KG1 (cell line): ENCODE results near the gene ALOXE3.
"Not testable (repeated sequence)": the region's sequence is repeated elsewhere in the genome, so short reads cannot be mapped to it uniquely, and the experiment has no call there.

Experiments used
- DNase-seq: peaks from one replicate; lab custom pipeline; 2025; lab: John Stamatoyannopoulos, UW

The ALOXE3 gene

DNA sequence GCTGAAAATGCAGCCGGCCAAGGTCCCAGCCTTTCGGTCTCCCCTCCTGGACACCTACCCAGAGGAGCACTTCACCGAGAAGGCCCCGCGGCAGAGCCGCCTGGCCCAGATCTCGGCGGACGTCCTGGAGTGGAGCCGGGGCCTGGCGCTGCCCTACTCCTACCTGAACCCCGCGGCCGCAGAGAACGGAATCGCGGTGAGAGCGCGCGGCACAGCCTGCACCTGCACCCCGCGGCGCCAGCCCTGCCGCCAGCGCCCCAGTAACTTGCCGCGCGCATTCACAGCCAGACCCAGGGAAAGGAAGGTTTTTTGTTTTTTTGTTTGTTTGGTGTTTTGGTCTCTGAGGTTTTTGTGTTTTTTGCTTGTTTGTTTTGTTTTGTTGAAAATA is 46.0 kb downstream of the ALOXE3 start:
- DNase-seq, result no peak

- no peak for DNase-seq
Observed at GRCh38 chr17:8071496-8071895, 46.8 kb downstream of the ALOXE3 start.

- no peak for DNase-seq
Observed at GRCh38 chr17:8069587-8069860, 48.8 kb downstream of the ALOXE3 start.

GRCh38 chr17:8068736-8069586 is 49.4 kb downstream of the ALOXE3 start:
- no peak for DNase-seq

- no peak for DNase-seq
Observed at GRCh38 chr17:8067806-8068205, 50.5 kb downstream of the ALOXE3 start.

DNA sequence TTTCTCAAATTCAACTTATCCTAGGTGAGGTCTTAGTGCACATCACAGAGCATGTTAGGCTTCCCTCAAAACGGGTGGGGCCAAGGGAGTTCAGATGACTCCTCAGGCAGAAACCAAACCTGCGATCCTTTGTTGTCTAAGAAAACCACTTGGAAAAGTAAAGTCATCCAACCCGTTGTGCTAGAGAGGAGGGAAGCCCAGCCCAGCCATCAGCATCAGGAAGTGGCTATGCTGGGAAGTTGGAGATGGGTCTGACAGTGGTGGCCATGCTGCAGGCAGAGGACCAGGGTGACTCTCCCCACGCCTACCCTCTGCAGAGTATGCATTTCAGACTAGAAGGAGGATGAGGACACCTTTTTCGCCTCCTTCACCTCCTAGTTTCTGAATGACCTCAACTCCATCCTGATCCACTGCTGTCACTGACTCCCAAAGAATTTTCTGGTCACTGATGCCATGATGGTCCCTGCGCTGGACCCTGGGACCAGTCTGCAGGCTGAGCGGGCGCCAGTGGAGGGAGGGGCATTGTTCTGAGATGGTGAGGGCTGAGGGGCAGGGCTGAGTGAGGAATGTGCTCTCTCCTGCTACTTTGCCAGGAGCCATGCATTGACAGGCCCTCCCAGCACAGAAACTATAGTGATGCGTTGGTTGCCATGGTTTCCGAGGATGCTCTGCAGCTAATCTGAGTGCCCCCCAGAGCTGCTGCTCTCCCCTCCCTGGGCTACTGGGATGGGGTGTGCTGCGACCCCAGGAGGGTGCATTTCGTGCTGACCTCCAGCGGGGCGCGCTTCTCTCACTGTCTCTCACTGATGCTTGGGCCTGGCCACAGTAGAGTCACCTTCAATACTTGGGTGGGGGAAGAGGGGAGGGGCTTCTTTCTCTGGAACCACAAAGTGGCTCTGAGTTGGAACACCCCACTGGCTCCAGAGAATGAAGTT is 51.2 kb downstream of the ALOXE3 start:
- DNase-seq, result no peak

DNA sequence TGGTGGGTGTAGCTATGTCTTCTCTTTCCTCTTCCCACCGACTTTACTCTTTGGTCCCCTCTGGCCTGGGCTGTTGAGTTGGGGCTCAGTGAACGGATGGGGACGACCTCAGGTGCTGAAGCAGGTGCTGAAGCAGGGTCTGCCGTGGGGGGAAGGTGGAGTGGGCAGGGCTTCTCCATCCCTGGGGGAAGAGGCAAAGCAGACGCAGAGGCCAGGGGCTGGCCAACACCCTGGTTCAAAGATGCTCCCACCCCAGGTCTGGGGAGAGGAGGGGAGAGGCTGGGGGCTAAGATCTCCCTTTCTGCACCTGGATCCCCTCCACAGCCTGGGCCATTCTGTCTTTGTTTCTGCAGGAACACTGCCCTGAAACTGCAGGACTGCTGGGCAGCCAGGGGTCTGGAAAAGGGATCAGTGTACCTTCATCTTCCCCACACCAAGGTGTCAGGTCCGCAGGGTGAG is 53.7 kb downstream of the ALOXE3 start:
- no peak for DNase-seq

GRCh38 chr17:8063761-8064534 is 54.4 kb downstream of the ALOXE3 start:
- DNase-seq, result no peak

DNA sequence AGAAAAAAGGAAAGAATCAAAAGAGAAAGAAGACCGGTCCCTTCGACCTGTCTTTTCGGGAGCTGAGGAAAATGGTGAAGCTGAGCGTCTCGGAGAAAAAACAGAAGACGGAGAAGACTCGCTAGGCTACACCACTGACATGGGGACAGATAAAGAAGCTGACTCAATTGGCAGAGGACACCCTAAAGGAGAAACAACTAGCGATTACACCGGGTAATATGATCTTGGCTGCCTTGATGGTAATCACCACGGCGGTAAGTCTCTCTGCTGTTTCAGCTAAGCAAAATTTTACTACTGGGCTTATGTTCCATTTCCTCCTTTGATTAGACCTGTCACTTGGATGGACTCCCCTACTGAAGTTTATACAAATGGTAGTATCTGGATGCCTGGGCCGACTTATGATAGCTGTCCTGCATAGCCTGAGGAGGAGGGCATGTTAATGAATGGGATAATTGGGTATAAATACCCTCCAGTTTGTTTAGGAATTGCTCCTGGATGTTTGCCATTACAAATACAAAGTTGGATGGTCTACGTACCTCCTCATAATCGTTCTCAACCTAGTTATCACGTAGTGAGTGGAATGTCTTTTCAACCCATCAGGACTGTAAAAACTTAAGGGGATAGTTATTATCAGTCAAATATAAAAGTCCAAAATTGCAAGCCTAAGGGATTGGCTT is 55.4 kb downstream of the ALOXE3 start:
- no peak for DNase-seq

DNA sequence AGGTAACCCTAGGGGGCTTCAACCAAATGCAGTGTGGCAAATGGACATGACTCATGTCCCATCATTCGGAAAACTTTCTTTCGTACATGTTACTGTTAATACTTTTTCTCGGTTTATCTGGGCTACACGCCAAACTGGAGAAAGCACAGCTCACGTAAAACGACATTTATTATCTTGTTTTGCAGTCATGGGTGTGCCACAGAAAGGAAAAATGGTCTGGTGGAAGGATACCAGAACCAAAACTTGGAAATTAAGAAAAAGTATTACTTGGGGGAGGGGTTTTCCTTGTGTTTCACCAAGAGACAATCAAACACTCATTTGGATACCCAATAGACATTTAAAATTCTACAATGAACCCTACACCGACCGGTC is 55.9 kb downstream of the ALOXE3 start:
- no peak for DNase-seq

DNA sequence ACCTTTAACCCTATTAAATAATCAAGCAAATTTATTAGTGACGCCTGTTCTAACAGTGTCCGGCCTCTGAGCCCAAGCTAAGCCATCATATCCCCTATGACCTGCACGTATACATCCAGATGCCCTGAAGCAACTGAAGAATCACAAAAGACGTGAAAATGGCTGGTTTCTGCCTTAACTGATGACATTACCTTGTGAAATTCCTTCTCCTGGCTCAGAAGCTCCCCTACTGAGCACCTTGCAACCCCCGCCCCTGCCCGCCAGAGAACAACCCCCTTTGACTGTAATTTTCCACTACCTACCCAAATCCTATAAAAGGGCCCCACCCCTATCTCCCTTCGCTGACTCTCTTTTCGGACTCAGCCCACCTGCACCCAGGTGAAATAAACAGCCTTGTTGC is 56.5 kb downstream of the ALOXE3 start:
- DNase-seq, result not testable (repeated sequence)

GRCh38 chr17:8060274-8060673 is 58.0 kb downstream of the ALOXE3 start:
- peak; percentile 8 for DNase-seq

- no peak for DNase-seq
Observed at GRCh38 chr17:8059131-8059530, 59.2 kb downstream of the ALOXE3 start.

DNA sequence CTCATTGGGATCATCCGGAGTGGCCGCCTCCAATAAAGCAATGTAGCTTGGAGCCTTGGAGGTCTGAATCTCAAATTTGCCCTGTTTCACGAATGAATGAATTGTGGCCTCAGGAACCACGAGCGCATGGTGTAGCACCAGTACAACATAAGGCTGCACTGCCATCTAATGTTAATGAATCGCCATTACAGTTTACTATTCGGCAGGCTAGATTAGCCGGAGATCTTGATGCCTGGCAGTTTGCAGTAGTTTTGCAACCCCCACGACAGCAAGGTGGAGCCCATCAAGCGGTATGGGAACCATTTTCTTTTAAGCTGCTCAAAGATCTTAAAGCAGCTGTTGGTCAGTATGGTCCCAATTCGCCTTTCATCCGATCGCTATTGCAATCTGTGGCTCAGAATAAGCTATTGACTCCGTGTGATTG is 60.6 kb downstream of the ALOXE3 start:
- DNase-seq, result peak; percentile 58

DNA sequence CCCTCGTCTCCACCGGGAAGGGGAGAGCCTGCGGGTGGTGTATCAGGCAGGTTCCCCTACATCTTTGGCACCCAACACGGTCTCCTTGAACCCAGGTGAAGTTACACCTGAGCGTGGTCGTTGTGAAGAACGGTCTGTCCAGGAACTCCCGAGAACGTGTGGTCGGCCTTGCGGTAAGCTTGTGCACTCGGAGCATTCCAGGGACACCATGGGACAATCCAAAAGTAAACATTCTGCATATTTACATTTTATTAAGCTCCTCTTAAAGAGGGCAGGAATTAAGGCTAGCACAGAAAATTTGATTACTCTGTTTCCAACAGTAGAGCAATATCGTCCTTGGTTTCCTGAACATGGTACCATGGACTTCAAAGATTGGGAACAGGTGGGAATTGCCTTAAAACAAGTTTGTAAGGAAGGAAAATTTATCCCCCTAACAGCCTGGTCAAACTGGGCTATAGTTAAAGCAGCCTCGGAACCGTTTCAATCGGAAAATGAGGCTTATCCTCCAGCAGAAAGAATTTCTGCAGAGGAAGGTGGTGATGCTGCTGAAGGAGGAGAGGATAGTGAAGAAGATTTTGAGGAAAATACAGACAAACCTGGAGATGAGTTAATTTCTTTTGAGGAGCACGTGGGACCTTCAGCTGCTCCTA is 61.2 kb downstream of the ALOXE3 start:
- DNase-seq, result no peak

GRCh38 chr17:8056232-8056975 is 61.9 kb downstream of the ALOXE3 start:
- DNase-seq, result peak; percentile 25

- no peak for DNase-seq
Observed at GRCh38 chr17:8055851-8056231, 62.5 kb downstream of the ALOXE3 start.

GRCh38 chr17:8053600-8053999 is 64.7 kb downstream of the ALOXE3 start:
- no peak for DNase-seq

GRCh38 chr17:8052256-8053252 is 65.8 kb downstream of the ALOXE3 start:
- DNase-seq, result no peak
